H1 (cell line): ENCODE results near the gene OLFM1. TPM values are rescaled to one million over a fixed set of nuclear protein-coding genes. Genes with fewer than 3 reads are reported as not detected.

Source experiments
- CTCF ChIA-PET: fragments of 300-600 bp; sonication (Branson Sonifier 250); formaldehyde crosslinking; loops from one replicate; lab custom pipeline; 2021; ENCODE audit not compliant: partially characterized antibody; lab: Charles Lee
- POLR2A ChIA-PET: fragments of 300-600 bp; sonication (Branson Sonifier 250); formaldehyde crosslinking; loops from one replicate; lab custom pipeline; 2021; ENCODE audit warnings: inconsistent platforms; ENCODE audit not compliant: partially characterized antibody; lab: Charles Lee
- DNase-seq, 2 experiments: peaks; one replicate each; pipeline versions ENCODE4 v3.0.0 to v3.0.0-alpha.2; 2010 to 2022; ENCODE audit warnings: low spot score in 2 of 2, low read depth in 1 of 2, mixed read lengths in 1 of 2
- FAIRE-seq: peaks from 2 replicates; lab custom pipeline; 2011; peaks lifted over from hg19 to GRCh38; lab: Jason Lieb, UNC
- H2AFZ ChIP-seq: 2 replicates; pipeline ENCODE4 v1.8.1; 2012; ENCODE audit warnings: low read length, inconsistent platforms
- H2AK5ac ChIP-seq: 2 replicates; pipeline ENCODE4 v1.6.1; 2013; ENCODE audit warnings: low read depth, low read length
- H2BK120ac ChIP-seq: replicated peaks from 2 replicates; pipeline ENCODE3; 2013; ENCODE audit warnings: low read depth, low read length, inconsistent platforms
- H2BK12ac ChIP-seq: 2 replicates; pipeline ENCODE4 v1.6.1; 2013; ENCODE audit warnings: low read depth, low read length
- H2BK15ac ChIP-seq: 2 replicates; pipeline ENCODE4 v1.6.1; 2013; ENCODE audit warnings: low read length
- H2BK20ac ChIP-seq: 2 replicates; pipeline ENCODE4 v1.6.1; 2013; ENCODE audit warnings: low read length
- H2BK5ac ChIP-seq: 2 replicates; pipeline ENCODE4 v1.6.1; 2013; ENCODE audit warnings: low read depth, low read length
- H3K14ac ChIP-seq: 2 replicates; pipeline ENCODE4 v1.6.1; 2013; ENCODE audit warnings: inconsistent platforms; ENCODE audit not compliant: insufficient read length
- H3K18ac ChIP-seq: 2 replicates; pipeline ENCODE4 v1.6.1; 2013; ENCODE audit warnings: low read length; ENCODE audit errors: extremely low read depth
- H3K23ac ChIP-seq: 2 replicates; pipeline ENCODE4 v1.6.1; 2013; ENCODE audit warnings: inconsistent platforms; ENCODE audit not compliant: insufficient read length
- H3K23me2 ChIP-seq: 2 replicates; pipeline ENCODE4 v1.6.1; 2013; ENCODE audit warnings: low read depth, low read length
- H3K27ac ChIP-seq: 2 replicates; pipeline ENCODE4 v1.6.1; 2011; ENCODE audit warnings: low read depth, low read length, inconsistent platforms
- H3K27me3 ChIP-seq, 4 experiments: replicated peaks in 1 of 4; 1 replicate in 1 of 4; 2 replicates in 3 of 4; pipeline versions ENCODE4 v1.6.1 to v1.8.1; 2011 to 2013; ENCODE audit warnings: low read length in 3 of 4, mild to moderate bottlenecking in 3 of 4, inconsistent platforms in 2 of 4, mixed read lengths in 2 of 4, moderate library complexity in 1 of 4; ENCODE audit not compliant: control insufficient read depth in 3 of 4, insufficient read depth in 3 of 4; ENCODE audit errors: extremely low read depth in 1 of 4
- H3K36me3 ChIP-seq, 4 experiments: 2 replicates each; pipeline versions ENCODE4 v1.6.1 to v1.8.1; 2011 to 2013; ENCODE audit warnings: mild to moderate bottlenecking in 4 of 4, low read length in 3 of 4, moderate library complexity in 2 of 4, control low read depth in 1 of 4, inconsistent platforms in 1 of 4; ENCODE audit not compliant: insufficient read depth in 4 of 4, control insufficient read depth in 2 of 4
- H3K4ac ChIP-seq: replicated peaks from 2 replicates; pipeline ENCODE3; 2013; ENCODE audit warnings: low read length, low read depth, mixed read lengths, inconsistent platforms; ENCODE audit not compliant: insufficient read length
- H3K4me1 ChIP-seq, 4 experiments: replicated peaks in 1 of 4; 1 replicate in 1 of 4; 2 replicates in 3 of 4; pipeline versions ENCODE4 v1.6.1 to v1.8.1; 2011 to 2013; ENCODE audit warnings: low read length in 3 of 4, inconsistent platforms in 2 of 4, mixed read lengths in 1 of 4; ENCODE audit not compliant: insufficient read depth in 4 of 4, control insufficient read depth in 3 of 4
- H3K4me2 ChIP-seq, 2 experiments: 2 replicates each; pipeline versions ENCODE4 v1.6.1 to v1.8.1; 2011 to 2013; ENCODE audit warnings: low read depth in 2 of 2, low read length in 2 of 2, control low read depth in 1 of 2, inconsistent platforms in 1 of 2, mild to moderate bottlenecking in 1 of 2; ENCODE audit not compliant: insufficient read depth in 1 of 2
- H3K4me3 ChIP-seq, 4 experiments: fragments of 200-600, 300-600 bp in 1 of 4; sonication (generic), shearing (Covaris generic), sonication (Bioruptor Twin) in 1 of 4; 2 replicates each; pipeline versions ENCODE4 v1.5.1 to v1.8.1; 2011 to 2016; ENCODE audit warnings: low read length in 4 of 4, low read depth in 3 of 4, control low read depth in 2 of 4, inconsistent platforms in 2 of 4, mild to moderate bottlenecking in 2 of 4, mixed read lengths in 1 of 4, moderate library complexity in 1 of 4; ENCODE audit not compliant: insufficient read depth in 2 of 4; ENCODE audit errors: extremely low read depth in 1 of 4
- H3K56ac ChIP-seq: replicated peaks from 2 replicates; pipeline ENCODE3; 2013; ENCODE audit warnings: low read depth, mild to moderate bottlenecking, mixed read lengths, low read length, inconsistent platforms; ENCODE audit not compliant: insufficient read length
- H3K79me1 ChIP-seq: 2 replicates; pipeline ENCODE4 v1.6.1; 2013; ENCODE audit warnings: low read depth, low read length, control low read depth
- H3K79me2 ChIP-seq, 2 experiments: 2 replicates each; pipeline versions ENCODE4 v1.6.1 to v1.8.1; 2012 to 2013; ENCODE audit warnings: low read length in 2 of 2, mild to moderate bottlenecking in 2 of 2, inconsistent platforms in 1 of 2; ENCODE audit not compliant: insufficient read depth in 2 of 2, control insufficient read depth in 1 of 2
- H3K9ac ChIP-seq, 4 experiments: replicated peaks in 1 of 4; 1 replicate in 1 of 4; 2 replicates in 3 of 4; pipeline versions ENCODE4 v1.6.1 to v1.8.1; 2011 to 2013; ENCODE audit warnings: low read depth in 3 of 4, low read length in 3 of 4, control low read depth in 2 of 4, mild to moderate bottlenecking in 2 of 4, moderate library complexity in 2 of 4, inconsistent platforms in 1 of 4; ENCODE audit errors: extremely low read depth in 1 of 4
- H3K9me3 ChIP-seq, 2 experiments: 2 replicates each; pipeline versions ENCODE4 v1.6.1 to v1.8.1; 2012 to 2013; ENCODE audit warnings: mild to moderate bottlenecking in 2 of 2, moderate library complexity in 2 of 2, control low read depth in 1 of 2, inconsistent platforms in 1 of 2, low read depth in 1 of 2, low read length in 1 of 2, mixed read lengths in 1 of 2; ENCODE audit not compliant: insufficient read depth in 2 of 2
- H4K20me1 ChIP-seq, 2 experiments: replicated peaks in 1 of 2; 2 replicates each; pipeline versions ENCODE3 to v1.8.1; 2011 to 2013; ENCODE audit warnings: inconsistent platforms in 2 of 2, low read length in 2 of 2, mild to moderate bottlenecking in 1 of 2; ENCODE audit not compliant: insufficient read depth in 2 of 2, control insufficient read depth in 1 of 2
- H4K5ac ChIP-seq: 2 replicates; pipeline ENCODE4 v1.6.1; 2013; ENCODE audit warnings: low read length, low read depth, mixed read lengths, inconsistent platforms; ENCODE audit not compliant: insufficient read length
- H4K8ac ChIP-seq: 2 replicates; pipeline ENCODE4 v1.8.0; 2013; ENCODE audit warnings: mild to moderate bottlenecking, moderate library complexity, low read length, inconsistent platforms; ENCODE audit not compliant: insufficient read depth; ENCODE audit errors: extremely low read depth
- H4K91ac ChIP-seq: replicated peaks from 2 replicates; pipeline ENCODE3; 2013; ENCODE audit warnings: low read length, mixed read lengths, inconsistent platforms; ENCODE audit not compliant: insufficient read length
- BCL11A ChIP-seq, 2 experiments: IDR thresholded peaks; one replicate each; pipeline ENCODE4 v1.6.1; 2011; ENCODE audit warnings: low read depth in 2 of 2, low read length in 2 of 2, mild to moderate bottlenecking in 2 of 2
- CHD1 ChIP-seq: IDR thresholded peaks from 2 replicates; pipeline ENCODE4 v1.6.1; 2012; ENCODE audit warnings: low read depth, low read length, improper control_type of control experiment
- CREB1 ChIP-seq: IDR thresholded peaks from 2 replicates; pipeline ENCODE4 v1.6.1; 2012; ENCODE audit warnings: inconsistent platforms
- GABPA ChIP-seq: IDR thresholded peaks from 2 replicates; pipeline ENCODE4 v1.6.1; 2011; ENCODE audit warnings: mild to moderate bottlenecking, low read length, moderate library complexity, borderline replicate concordance; ENCODE audit not compliant: insufficient read depth
- NANOG ChIP-seq: IDR thresholded peaks from 2 replicates; pipeline ENCODE4 v1.6.1; 2011; ENCODE audit warnings: low read length, low read depth, mild to moderate bottlenecking, inconsistent platforms; ENCODE audit not compliant: insufficient read depth, poor library complexity, severe bottlenecking
- PHF8 ChIP-seq: fragments of 200-600 bp; sonication (generic); conservative IDR thresholded peaks from 2 replicates; pipeline ENCODE4 v1.7.1; 2012; ENCODE audit warnings: low read depth, mild to moderate bottlenecking, inconsistent platforms, low read length, moderate library complexity
- POLR2AphosphoS5 ChIP-seq: IDR thresholded peaks from 2 replicates; pipeline ENCODE4 v1.6.1; 2011; ENCODE audit warnings: low read depth, low read length
- TAF1 ChIP-seq: IDR thresholded peaks from 2 replicates; pipeline ENCODE4 v1.6.1; 2011; ENCODE audit warnings: mild to moderate bottlenecking, low read depth, low read length
- TEAD4 ChIP-seq: IDR thresholded peaks from 2 replicates; pipeline ENCODE4 v1.6.1; 2012; ENCODE audit warnings: low read depth, low read length, inconsistent platforms, mixed read lengths
- WGBS, 2 experiments: shearing (Covaris generic) in 1 of 2; methylation state at CpG; one replicate each; pipeline versions ENCODE4 v1.1.6 to v1.1.7; 2013 to 2015; ENCODE audit warnings: low lambda C conversion rate in 2 of 2, mixed read lengths in 2 of 2, inconsistent platforms in 1 of 2, low coverage in 1 of 2, missing lambda C conversion rate in 1 of 2; ENCODE audit not compliant: insufficient replicate concordance in 2 of 2, insufficient coverage in 1 of 2, insufficient read length in 1 of 2; ENCODE audit errors: extremely low coverage in 1 of 2, missing lambda C conversion rate in 1 of 2; 5-methylcytosine and 5-hydroxymethylcytosine counted together
- polyA plus RNA-seq, 7 experiments: library from polyadenylated mRNA; depleted of rRNA in 3 of 7; stranded (reverse) in 5 of 7; unstranded in 2 of 7; fragments of >200 nt in 5 of 7; fragments of 200-250 nt in 2 of 7; gene quantifications; 1 replicate in 5 of 7; 2 replicates in 1 of 7; 4 replicates in 1 of 7; pipeline versions ENCODE4 v1.2.1 to v1.2.3, GENCODE V29; 2011 to 2013; ENCODE audit warnings: missing spikeins in 2 of 7, mixed read lengths in 2 of 7
- total RNA-seq: library from RNA; stranded (reverse); fragmentation: NEBNext Ultra II Directional; extraction: Animal tissue kit (Norgen Biotek cat#: 25700); gene quantifications from 2 replicates; pipeline ENCODE4 v1.2.1, GENCODE V29; 2021
- TF ChIP-seq, protein P1 (sequence below): IDR thresholded peaks from 2 replicates; pipeline ENCODE4 v1.6.1; 2011; ENCODE audit warnings: low read depth, mild to moderate bottlenecking, low read length; ENCODE audit not compliant: insufficient read depth
- TF ChIP-seq, protein P2 (sequence below): IDR thresholded peaks from 2 replicates; pipeline ENCODE4 v1.6.1; 2011; ENCODE audit warnings: low read length, improper control_type of control experiment
- TF ChIP-seq, protein P3 (sequence below): IDR thresholded peaks from 2 replicates; pipeline ENCODE4 v1.6.1; 2012; ENCODE audit warnings: inconsistent platforms

OLFM1 gene
- total and polyA plus RNA-seq, 2 of the 8 experiments (the other 6 are each of a cell fraction or from before 2014, with no cell fraction given), result 53.0 to 53.4 TPM

DNA sequence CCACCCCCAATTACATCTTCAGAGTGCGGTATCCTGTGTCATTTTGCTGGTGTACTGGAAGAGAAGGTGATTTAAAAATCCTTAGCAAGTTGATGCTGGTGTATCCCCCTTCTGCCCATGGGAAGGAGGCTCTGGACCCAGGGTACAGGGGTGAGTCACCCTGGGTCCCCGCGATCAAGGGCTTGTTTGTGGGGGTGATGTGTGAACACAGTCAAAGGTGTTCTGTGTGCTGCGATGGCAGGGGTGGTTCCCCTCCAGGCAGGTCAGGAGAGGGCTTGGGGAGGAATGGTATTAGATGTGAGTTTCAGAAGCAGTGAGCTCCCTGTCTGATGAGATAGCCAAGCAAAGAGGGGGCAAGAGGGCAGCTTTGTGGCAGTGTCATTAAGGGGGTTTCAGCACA lies 28.9 kb downstream of the OLFM1 start:
- POLR2A ChIA-PET, result no interaction called here
- Histone ChIP-seq H4K20me1 (peaks cover 0 to 4% of the 10 kb centered on the region in 2 experiments), H3K79me2 (no peaks in the 10 kb centered on the region; a peak in 1 of 4 replicates), H3K27ac (no peak overlapping the region), H3K4me2 (no peak overlapping the region), H4K5ac (no peak overlapping the region), H3K56ac (no peak overlapping the region), H2AFZ (no peak overlapping the region), H3K9me3 (peaks cover 0 to 3% of the 10 kb centered on the region in 2 experiments; a peak in 1 of 4 replicates), H2BK5ac (no peak overlapping the region), H3K4me3 (no peak overlapping the region), H4K8ac (no peak overlapping the region), H3K79me1 (no peaks in the 10 kb centered on the region; the same call in 1 of the 2 replicates), H3K4ac (peak overlapping the region; percentile 51), H3K23ac (no peak overlapping the region), H3K18ac (no peak overlapping the region), H3K14ac (no peak overlapping the region), H2BK120ac (no peak overlapping the region), H3K27me3 (no peaks in the 10 kb centered on the region), H3K36me3 (peaks cover 0 to 18% (median 11%) of the 10 kb centered on the region in 4 experiments; a peak in 6 of 8 replicates), H3K23me2 (no peaks in the 10 kb centered on the region), H2BK15ac (no peak overlapping the region), H2BK12ac (no peak overlapping the region), H2AK5ac (no peak overlapping the region), H3K9ac (no peak overlapping the region), H2BK20ac (no peak overlapping the region), H4K91ac (no peak overlapping the region), H3K4me1 (no peaks in the 10 kb centered on the region)
- CTCF ChIA-PET, result interaction anchor here (1.1 to 1.2 kb wide), 3 partner anchors 9 to 22 kb away, joined by 3 read pairs; no protein-coding TSS in a partner anchor
- WGBS, 2 experiments, result 84% methylated on average over 4 of the region's 4 CpGs; no CpG with 5 or more reads in 1 of the 2 experiments
- DNase-seq, result no peak
- no peak for FAIRE-seq
- TF ChIP-seq NANOG, result no peak
- TF ChIP-seq TEAD4, result no peak
- no peak for TF ChIP-seq GABPA
- TF ChIP-seq, protein P1, sequence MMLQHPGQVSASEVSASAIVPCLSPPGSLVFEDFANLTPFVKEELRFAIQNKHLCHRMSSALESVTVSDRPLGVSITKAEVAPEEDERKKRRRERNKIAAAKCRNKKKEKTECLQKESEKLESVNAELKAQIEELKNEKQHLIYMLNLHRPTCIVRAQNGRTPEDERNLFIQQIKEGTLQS, result no peak
- TF ChIP-seq BCL11A (IDR thresholded peaks at IDR 0.05; ENCODE audit: low read depth in 2 of 2, low read length in 2 of 2), result no peak
- TF ChIP-seq TAF1, result no peak
- TF ChIP-seq, protein P2, sequence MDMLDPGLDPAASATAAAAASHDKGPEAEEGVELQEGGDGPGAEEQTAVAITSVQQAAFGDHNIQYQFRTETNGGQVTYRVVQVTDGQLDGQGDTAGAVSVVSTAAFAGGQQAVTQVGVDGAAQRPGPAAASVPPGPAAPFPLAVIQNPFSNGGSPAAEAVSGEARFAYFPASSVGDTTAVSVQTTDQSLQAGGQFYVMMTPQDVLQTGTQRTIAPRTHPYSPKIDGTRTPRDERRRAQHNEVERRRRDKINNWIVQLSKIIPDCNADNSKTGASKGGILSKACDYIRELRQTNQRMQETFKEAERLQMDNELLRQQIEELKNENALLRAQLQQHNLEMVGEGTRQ, result no peak
- no peak for TF ChIP-seq CHD1
- TF ChIP-seq, protein P3, sequence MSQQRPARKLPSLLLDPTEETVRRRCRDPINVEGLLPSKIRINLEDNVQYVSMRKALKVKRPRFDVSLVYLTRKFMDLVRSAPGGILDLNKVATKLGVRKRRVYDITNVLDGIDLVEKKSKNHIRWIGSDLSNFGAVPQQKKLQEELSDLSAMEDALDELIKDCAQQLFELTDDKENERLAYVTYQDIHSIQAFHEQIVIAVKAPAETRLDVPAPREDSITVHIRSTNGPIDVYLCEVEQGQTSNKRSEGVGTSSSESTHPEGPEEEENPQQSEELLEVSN, result no peak
- TF ChIP-seq PHF8, result no peak
- TF ChIP-seq POLR2AphosphoS5, result no peak
- TF ChIP-seq CREB1, result no peak
